GM19395 (cell line): ENCODE measurements around the gene NAV2.
"Not testable (repeated sequence)": the region's sequence is repeated elsewhere in the genome, so short reads cannot be mapped to it uniquely, and the experiment has no call there.

Experiments
- ATAC-seq: cut with Tn5 transposase; IDR thresholded peaks from one replicate; pipeline ENCODE4 v1.9.1; 2021; ENCODE audit warnings: mild to moderate bottlenecking, moderate library complexity; ENCODE audit not compliant: unreplicated experiment

The NAV2 gene

GRCh38 chr11:20127671-20128527 is 415.3 kb downstream of the NAV2 start:
- ATAC-seq: peak; percentile 87

GRCh38 chr11:20128528-20128825 is 415.8 kb downstream of the NAV2 start:
- not testable (repeated sequence) for ATAC-seq

GRCh38 chr11:20129665-20130064 is 417.0 kb downstream of the NAV2 start:
- no peak for ATAC-seq

GRCh38 chr11:20131788-20132666 is 419.4 kb downstream of the NAV2 start:
- ATAC-seq: no peak

- ATAC-seq: no peak
These were observed 420.0 kb downstream of the NAV2 start for GRCh38 chr11:20132667-20133039.

- ATAC-seq: no peak
These were observed 422.5 kb downstream of the NAV2 start for GRCh38 chr11:20134991-20135736.

- no peak for ATAC-seq
These were observed 425.0 kb downstream of the NAV2 start for GRCh38 chr11:20137637-20138036.

GRCh38 chr11:20138707-20139106 is 426.1 kb downstream of the NAV2 start:
- no peak for ATAC-seq

- no peak for ATAC-seq
These were observed 441.7 kb downstream of the NAV2 start for GRCh38 chr11:20154381-20154780.

GRCh38 chr11:20155683-20156279 is 443.1 kb downstream of the NAV2 start:
- ATAC-seq: no peak

GRCh38 chr11:20156280-20156875 is 443.7 kb downstream of the NAV2 start:
- ATAC-seq: no peak

- no peak for ATAC-seq
These were observed 444.4 kb downstream of the NAV2 start for GRCh38 chr11:20156876-20157613.

GRCh38 chr11:20157728-20158127 is 445.1 kb downstream of the NAV2 start:
- no peak for ATAC-seq

- no peak for ATAC-seq
These were observed 446.1 kb downstream of the NAV2 start for GRCh38 chr11:20158597-20159257.

- no peak for ATAC-seq
These were observed 447.1 kb downstream of the NAV2 start for GRCh38 chr11:20159466-20160381.

- no peak for ATAC-seq
These were observed 448.0 kb downstream of the NAV2 start, which contains the start of gene DBX1 for GRCh38 chr11:20160425-20161229. DBX1 (minus strand) TSS chr11:20160475; CDS start chr11:20160324, 151 bp downstream.

GRCh38 chr11:20161230-20161918 is 448.7 kb downstream of the NAV2 start:
- no peak for ATAC-seq
